Adipocyte (in vitro differentiated cells): ENCODE data around the gene COL17A1.

Experiments used
- DNase-seq: peaks from one replicate; pipeline ENCODE4 v3.0.0-alpha.2; 2015; ENCODE audit warnings: low read depth
- H3K27me3 ChIP-seq: replicated peaks from 2 replicates; pipeline ENCODE4 v1.7.0; 2013; ENCODE audit warnings: mild to moderate bottlenecking, low read length, moderate library complexity; ENCODE audit not compliant: control insufficient read depth, insufficient read depth
- H3K36me3 ChIP-seq: 2 replicates; pipeline ENCODE4 v1.7.0; 2013; ENCODE audit warnings: low read length, mild to moderate bottlenecking, moderate library complexity; ENCODE audit not compliant: control insufficient read depth, insufficient read depth, severe bottlenecking
- H3K4me1 ChIP-seq: 2 replicates; pipeline ENCODE4 v1.7.0; 2013; ENCODE audit warnings: mild to moderate bottlenecking, low read length, moderate library complexity; ENCODE audit not compliant: control insufficient read depth, insufficient read depth
- H3K4me3 ChIP-seq: 2 replicates; pipeline ENCODE4 v1.7.0; 2013; ENCODE audit warnings: mild to moderate bottlenecking, low read length, moderate library complexity
- H3K9ac ChIP-seq: 2 replicates; pipeline ENCODE4 v1.7.0; 2013; ENCODE audit warnings: mild to moderate bottlenecking, low read length, moderate library complexity
- H3K9me3 ChIP-seq: 2 replicates; pipeline ENCODE4 v1.7.0; 2013; ENCODE audit warnings: mild to moderate bottlenecking, low read length, moderate library complexity; ENCODE audit not compliant: control insufficient read depth

COL17A1 gene

DNA sequence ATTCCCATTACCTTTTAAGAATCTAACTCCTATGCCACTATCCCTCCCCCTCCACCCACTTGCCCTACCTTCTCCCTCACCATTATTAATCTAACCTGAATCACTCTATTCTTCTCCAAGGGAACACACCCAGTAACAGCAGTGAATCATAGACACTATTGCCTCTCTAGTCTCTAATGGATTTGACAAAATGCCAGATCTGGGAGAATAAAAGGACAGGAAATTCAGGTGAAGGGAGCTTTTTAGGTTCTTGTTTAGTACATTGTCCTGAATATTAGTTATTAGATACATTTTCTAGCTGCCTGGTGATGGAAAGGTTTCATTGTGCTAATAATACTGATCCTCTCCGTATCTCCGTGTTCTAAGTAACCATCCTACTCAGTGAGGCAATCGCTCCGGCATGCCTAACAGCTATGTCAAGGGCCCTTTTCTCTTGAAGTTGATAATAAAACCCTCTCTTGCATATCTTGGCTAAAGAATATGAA, 32.2 kb upstream of the COL17A1 start:
- Histone ChIP-seq H3K27me3 (no peaks in the 10 kb centered on the region), H3K4me1 (peaks cover 25% of the 10 kb centered on the region), H3K36me3 (no peaks in the 10 kb centered on the region), H3K9ac (no peak overlapping the region), H3K4me3 (no peak overlapping the region), H3K9me3 (no peaks in the 10 kb centered on the region)
- peak; percentile 9 for DNase-seq

DNA sequence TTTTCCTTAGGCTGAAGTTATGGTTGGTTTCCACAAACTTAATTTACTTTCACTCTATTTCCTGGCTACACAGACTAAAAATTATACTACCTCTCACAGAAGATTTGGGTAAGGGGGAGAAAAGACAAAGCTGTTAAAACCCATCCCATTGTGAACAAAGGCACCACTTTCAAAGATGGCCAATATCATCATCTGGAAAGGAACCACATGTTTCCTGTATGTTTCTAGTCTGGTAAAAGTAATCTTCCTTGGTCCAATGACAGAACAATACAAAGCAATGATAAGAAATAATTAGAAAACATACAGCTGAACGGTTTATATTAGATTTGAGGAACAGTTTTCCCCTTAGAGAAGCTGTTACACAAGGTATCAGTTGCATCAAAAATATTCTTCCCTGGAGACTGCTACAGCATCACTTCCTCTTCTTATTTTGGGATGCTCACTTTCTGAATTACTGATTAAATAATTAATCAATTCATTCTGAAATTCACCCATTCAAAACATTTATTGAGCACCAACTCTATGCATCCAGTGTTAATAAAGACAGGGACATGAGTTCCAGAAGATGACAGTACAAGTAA, 27.8 kb upstream of the COL17A1 start:
- Histone ChIP-seq H3K27me3 (no peaks in the 10 kb centered on the region), H3K4me3 (no peak overlapping the region), H3K36me3 (no peaks in the 10 kb centered on the region), H3K9me3 (no peaks in the 10 kb centered on the region), H3K9ac (no peak overlapping the region), H3K4me1 (peaks cover 20% of the 10 kb centered on the region)
- DNase-seq: no peak

DNA sequence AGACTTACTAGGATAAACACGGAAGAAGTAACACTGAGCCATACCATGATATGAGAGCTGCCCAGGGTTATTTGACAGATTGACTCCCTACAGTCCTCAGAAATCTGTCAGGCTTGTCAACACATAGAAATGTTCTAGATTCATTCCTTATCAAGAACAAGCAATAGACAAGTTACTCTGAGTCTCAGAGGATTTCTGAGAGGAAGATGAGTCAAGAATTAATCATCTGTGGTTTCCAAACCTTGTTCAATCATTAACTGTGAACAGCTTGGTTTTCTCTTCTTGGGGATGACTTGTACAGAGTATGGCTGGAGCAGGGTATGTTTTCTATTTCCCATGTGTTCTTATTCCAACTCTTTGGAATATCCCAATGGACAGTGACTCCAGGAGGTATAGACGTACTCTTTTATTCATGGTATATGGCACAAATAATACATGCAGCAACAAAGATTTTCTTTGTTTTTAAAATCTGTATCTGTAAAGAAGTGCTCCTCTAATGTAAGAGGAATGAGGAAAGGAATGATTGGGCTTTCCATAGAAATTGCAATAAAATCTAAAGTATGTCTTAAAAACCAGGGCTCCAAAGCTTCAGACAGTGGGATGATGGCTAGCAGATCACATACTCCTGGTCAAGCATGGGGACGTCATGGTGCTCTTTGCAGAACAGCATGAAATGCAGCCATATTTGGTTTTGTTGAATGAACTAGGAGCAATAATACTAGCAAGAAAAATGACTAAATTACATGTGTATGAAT, 24.4 kb upstream of the COL17A1 start:
- peak; percentile 55 for DNase-seq
- Histone ChIP-seq H3K9me3 (no peaks in the 10 kb centered on the region), H3K4me1 (peaks cover 11% of the 10 kb centered on the region), H3K27me3 (no peaks in the 10 kb centered on the region), H3K9ac (peak overlapping the region; percentile 11), H3K4me3 (peak overlapping the region; percentile 1), H3K36me3 (no peaks in the 10 kb centered on the region)

DNA sequence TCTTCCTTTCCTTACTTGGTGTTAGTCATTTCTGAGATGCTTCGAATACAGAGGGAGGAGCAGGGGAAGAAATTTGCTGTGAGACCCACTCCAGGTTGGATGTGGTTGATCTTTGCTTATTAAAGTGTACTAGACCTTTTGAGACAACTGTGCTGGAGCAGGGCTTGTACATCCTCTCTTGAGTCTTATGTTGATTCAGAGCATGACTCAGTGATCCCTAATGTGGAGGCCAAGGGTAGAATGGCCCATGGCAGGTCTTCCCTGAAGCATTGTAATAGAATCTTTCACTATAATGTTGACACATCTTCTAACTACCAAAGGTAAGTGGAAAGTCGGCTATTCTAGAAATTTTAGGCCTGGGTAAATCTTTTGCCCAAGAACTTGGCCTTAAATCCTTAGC, 19.2 kb upstream of the COL17A1 start:
- Histone ChIP-seq H3K4me1 (peaks cover 4% of the 10 kb centered on the region), H3K9me3 (no peaks in the 10 kb centered on the region), H3K36me3 (no peaks in the 10 kb centered on the region), H3K4me3 (no peak overlapping the region), H3K9ac (no peak overlapping the region), H3K27me3 (no peaks in the 10 kb centered on the region)
- DNase-seq: no peak

DNA sequence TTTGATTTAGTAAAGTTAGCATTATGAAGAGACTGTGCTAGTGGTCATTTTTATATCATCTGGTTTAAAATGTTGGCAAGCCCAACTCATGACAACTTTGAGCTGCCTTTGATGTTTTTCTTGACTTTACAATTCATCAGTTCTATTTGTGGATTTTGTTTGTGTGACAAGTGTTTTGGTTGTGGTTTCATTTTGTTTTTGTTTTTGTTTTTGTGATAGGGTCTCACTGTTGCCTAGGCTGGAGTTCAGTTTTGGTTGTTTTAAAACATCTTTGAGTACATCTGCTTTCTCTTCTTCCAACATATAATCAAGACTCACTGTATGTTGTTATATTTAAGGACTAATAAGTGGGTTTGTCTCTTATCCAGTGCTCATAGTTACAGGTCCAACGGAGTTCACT, 18.7 kb upstream of the COL17A1 start:
- Histone ChIP-seq H3K4me1 (peaks cover under 1% of the 10 kb centered on the region), H3K36me3 (no peaks in the 10 kb centered on the region), H3K4me3 (no peak overlapping the region), H3K27me3 (no peaks in the 10 kb centered on the region), H3K9me3 (no peaks in the 10 kb centered on the region), H3K9ac (no peak overlapping the region)
- no peak for DNase-seq

DNA sequence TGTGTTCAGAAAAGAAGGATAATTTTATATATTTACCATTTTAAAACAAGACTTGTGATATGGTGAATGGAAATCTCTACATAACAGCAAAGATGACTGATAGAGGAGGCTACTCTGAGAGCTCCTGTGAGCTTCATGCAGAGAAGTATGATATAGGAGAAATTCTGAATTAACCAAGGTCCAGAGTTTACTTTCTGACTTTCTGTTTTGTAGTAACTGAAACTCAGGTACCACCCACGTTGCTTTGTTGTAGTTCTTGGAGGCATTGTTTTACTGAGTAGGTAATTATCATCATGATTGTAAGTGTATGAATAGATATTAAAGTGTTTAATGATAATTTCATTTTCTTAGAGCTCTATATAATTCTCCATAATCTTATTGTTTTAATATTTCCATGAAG, 18.3 kb upstream of the COL17A1 start:
- no peaks in the 10 kb centered on the region for H3K27me3 ChIP-seq
- no peaks in the 10 kb centered on the region for H3K36me3 ChIP-seq
- DNase-seq: no peak
- H3K4me1 ChIP-seq: peaks cover 4% of the 10 kb centered on the region
- H3K9ac ChIP-seq: no peak overlapping the region
- H3K9me3 ChIP-seq: no peaks in the 10 kb centered on the region
- H3K4me3 ChIP-seq: no peak overlapping the region

DNA sequence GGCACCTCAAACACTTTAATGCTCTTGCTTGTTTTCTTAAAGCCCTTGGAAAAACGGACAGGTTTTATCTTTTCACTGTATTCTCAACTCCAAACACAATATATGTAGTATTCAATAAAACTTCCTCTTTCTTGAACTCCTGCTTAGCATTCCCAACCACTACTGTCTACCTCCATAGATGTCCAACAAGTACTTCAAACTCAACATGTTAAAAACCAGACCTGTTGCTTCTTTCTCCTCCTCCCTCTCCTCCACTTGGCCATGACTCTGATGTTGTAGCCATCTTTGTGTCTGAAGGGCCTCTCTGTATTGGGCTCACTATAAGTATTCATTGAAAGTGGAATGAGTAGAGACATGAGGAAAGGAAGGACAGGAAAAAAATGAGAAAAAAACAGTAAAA, 16.2 kb upstream of the COL17A1 start:
- DNase-seq: no peak
- H3K9ac ChIP-seq: no peak overlapping the region
- no peaks in the 10 kb centered on the region for H3K9me3 ChIP-seq

DNA sequence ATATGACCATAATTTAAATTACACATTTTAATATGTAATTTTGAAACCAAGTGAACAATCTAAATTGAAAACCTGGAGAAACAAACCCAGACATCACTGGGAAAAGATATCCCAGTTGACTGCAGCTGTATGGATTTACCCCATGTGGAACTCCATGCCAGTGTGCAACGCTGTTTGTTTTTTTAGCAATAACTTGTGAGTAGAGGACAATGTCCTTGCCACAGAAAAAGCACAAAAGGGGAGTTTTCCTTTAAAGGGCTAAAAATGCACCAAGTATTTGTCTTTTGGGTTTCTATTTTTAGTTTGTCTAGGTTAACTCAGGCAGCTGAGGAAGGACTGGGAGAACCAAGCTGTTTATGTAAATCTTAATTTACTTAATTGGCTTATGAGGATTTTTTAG, 15.1 kb upstream of the COL17A1 start:
- Histone ChIP-seq H3K9me3 (no peaks in the 10 kb centered on the region), H3K4me3 (no peak overlapping the region), H3K9ac (no peak overlapping the region), H3K4me1 (peaks cover 8% of the 10 kb centered on the region), H3K36me3 (no peaks in the 10 kb centered on the region), H3K27me3 (no peaks in the 10 kb centered on the region)
- DNase-seq: peak; percentile 27

More for the DNA sequence above, 16.2 kb upstream of the COL17A1 start:
- Histone ChIP-seq H3K4me1 (peaks cover 8% of the 10 kb centered on the region), H3K4me3 (no peak overlapping the region), H3K27me3 (no peaks in the 10 kb centered on the region), H3K36me3 (no peaks in the 10 kb centered on the region)

DNA sequence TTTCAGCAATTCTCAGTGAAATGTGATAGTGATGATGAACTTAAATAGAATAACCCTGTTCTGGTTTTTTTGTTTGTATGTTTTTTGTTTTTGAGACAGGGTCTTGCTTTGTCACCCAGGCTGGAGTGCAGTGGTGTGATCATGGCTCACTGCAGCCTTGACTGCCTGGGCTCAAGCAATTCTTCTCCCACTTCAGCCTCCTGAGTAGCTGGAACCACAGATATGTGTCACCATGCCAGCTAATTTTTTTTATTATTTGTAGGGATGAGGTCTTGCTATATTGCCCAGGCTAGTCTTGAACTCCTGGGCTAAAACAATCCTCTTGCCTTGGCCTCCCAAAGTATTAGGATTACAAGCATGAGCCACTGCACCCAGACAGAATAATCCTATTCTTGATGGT, 14.3 kb upstream of the COL17A1 start:
- Histone ChIP-seq H3K9ac (no peak overlapping the region), H3K4me1 (peaks cover 8% of the 10 kb centered on the region), H3K4me3 (no peak overlapping the region), H3K9me3 (no peaks in the 10 kb centered on the region), H3K27me3 (no peaks in the 10 kb centered on the region), H3K36me3 (no peaks in the 10 kb centered on the region)
- no peak for DNase-seq

DNA sequence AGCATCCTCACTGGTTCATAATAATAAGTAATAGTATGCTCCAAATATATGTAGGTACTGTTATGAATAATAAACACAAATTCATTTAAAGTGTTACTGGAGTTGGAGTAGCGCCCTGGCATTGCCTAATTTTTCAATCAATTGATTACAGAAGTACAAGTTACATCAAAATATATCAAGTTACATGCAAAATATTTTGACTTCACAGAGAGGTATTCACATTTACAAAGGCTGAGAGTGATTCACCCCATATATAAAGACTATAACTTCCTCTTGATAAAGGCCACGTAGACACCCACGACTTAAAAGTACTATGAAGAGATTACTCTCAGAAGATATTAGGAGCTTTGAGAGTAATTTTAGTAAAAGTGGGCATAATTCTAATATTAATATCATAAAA, 13.6 kb upstream of the COL17A1 start:
- peak; percentile 40 for DNase-seq
- Histone ChIP-seq H3K4me3 (no peak overlapping the region), H3K27me3 (no peaks in the 10 kb centered on the region), H3K9ac (no peak overlapping the region), H3K4me1 (peaks cover 8% of the 10 kb centered on the region), H3K36me3 (no peaks in the 10 kb centered on the region), H3K9me3 (no peaks in the 10 kb centered on the region)

DNA sequence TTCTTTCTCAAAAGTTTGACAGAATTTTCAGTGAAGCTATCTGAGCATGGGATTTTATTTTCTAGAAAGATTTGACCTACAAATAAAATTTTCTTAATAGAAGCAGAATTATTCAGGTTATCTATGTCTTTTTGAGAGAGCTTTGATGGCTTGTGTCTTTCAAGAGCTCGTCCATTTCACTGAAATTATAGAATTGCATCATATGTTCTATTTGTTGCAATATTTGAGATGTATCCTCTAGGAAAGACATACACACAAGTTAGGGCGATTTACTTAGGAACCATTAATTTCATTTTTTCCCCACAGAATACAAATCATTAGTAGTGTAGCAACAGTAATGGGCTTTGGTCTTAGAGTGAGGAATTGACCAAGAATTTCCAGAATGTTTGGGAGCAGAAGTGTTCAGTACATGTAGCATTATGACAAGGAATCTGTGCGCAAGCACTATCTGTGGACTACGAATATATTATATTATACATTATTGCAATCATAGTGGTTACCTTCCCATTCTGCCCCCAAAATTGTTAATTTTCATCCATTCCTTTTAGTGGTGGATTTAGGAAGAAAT, 12.8 kb upstream of the COL17A1 start:
- no peaks in the 10 kb centered on the region for H3K27me3 ChIP-seq
- H3K4me3 ChIP-seq: no peak overlapping the region
- peaks cover 4% of the 10 kb centered on the region for H3K9me3 ChIP-seq
- peaks cover 8% of the 10 kb centered on the region for H3K4me1 ChIP-seq
- no peaks in the 10 kb centered on the region for H3K36me3 ChIP-seq
- H3K9ac ChIP-seq: no peak overlapping the region
- peak; percentile 4 for DNase-seq
